CD14-positive monocyte (primary cell): ENCODE results near the gene FAAP20. TPM values are rescaled to one million over a fixed set of nuclear protein-coding genes. Genes with fewer than 3 reads are reported as not detected.
A peak's percentile ranks its signal among the peaks of the same experiment; 100 is the strongest.
"Not testable (repeated sequence)": the region's sequence is repeated elsewhere in the genome, so short reads cannot be mapped to it uniquely, and the experiment has no call there.

ENCODE experiments used
- DNase-seq, 3 donors: peaks; one replicate each; pipeline ENCODE4 v3.0.0-alpha.2; 2011 to 2022
- H2AFZ ChIP-seq: 2 replicates; pipeline ENCODE4 v1.6.0; 2012; ENCODE audit warnings: mild to moderate bottlenecking, low read depth, low read length, inconsistent platforms; ENCODE audit not compliant: insufficient read depth, poor library complexity, severe bottlenecking
- H3K27ac ChIP-seq, 2 donors: 1 replicate in 1 of 2; 2 replicates in 1 of 2; pipeline ENCODE4 v1.5.1; 2012 to 2013; ENCODE audit warnings: low read length in 2 of 2, control low read depth in 1 of 2, inconsistent platforms in 1 of 2, low read depth in 1 of 2, mild to moderate bottlenecking in 1 of 2
- H3K27me3 ChIP-seq, 2 donors: one replicate each; pipeline versions ENCODE4 v1.6.0 to v1.6.1; 2011 to 2013; ENCODE audit warnings: low read length in 2 of 2; ENCODE audit not compliant: control insufficient read depth in 2 of 2, insufficient read depth in 2 of 2
- H3K36me3 ChIP-seq, 2 donors: replicated peaks in 1 of 2; 1 replicate in 1 of 2; 2 replicates in 1 of 2; pipeline versions ENCODE4 v1.5.1 to v1.6.1; 2012 to 2013; ENCODE audit warnings: low read length in 2 of 2, control low read depth in 1 of 2, inconsistent platforms in 1 of 2, mild to moderate bottlenecking in 1 of 2; ENCODE audit not compliant: insufficient read depth in 2 of 2, control insufficient read depth in 1 of 2
- H3K4me1 ChIP-seq, 2 donors: 1 replicate in 1 of 2; 2 replicates in 1 of 2; pipeline versions ENCODE4 v1.5.1 to v1.6.1; 2012 to 2013; ENCODE audit warnings: low read length in 2 of 2, control low read depth in 1 of 2, inconsistent platforms in 1 of 2, mild to moderate bottlenecking in 1 of 2, moderate library complexity in 1 of 2; ENCODE audit not compliant: insufficient read depth in 2 of 2, control insufficient read depth in 1 of 2
- H3K4me2 ChIP-seq: replicated peaks from 2 replicates; pipeline ENCODE3; 2012; ENCODE audit warnings: low read length, moderate library complexity, mild to moderate bottlenecking; ENCODE audit not compliant: poor library complexity, severe bottlenecking; ENCODE audit errors: extremely low read depth
- H3K4me3 ChIP-seq, 3 experiments: fragments of 200-600 bp in 1 of 3; sonication (generic) in 1 of 3; replicated peaks in 1 of 3; 1 replicate in 2 of 3; 2 replicates in 1 of 3; pipeline ENCODE4 v1.5.1; 2011 to 2013; ENCODE audit warnings: low read length in 3 of 3, mild to moderate bottlenecking in 3 of 3, control low read depth in 2 of 3, low read depth in 2 of 3, inconsistent platforms in 1 of 3, moderate library complexity in 1 of 3
- H3K79me2 ChIP-seq: 2 replicates; pipeline ENCODE4 v1.6.0; 2012; ENCODE audit warnings: mild to moderate bottlenecking, control low read depth, inconsistent platforms, low read length, moderate library complexity; ENCODE audit not compliant: insufficient read depth
- H3K9ac ChIP-seq: 2 replicates; pipeline ENCODE4 v1.6.0; 2017; ENCODE audit warnings: low read length, mild to moderate bottlenecking; ENCODE audit not compliant: insufficient read depth, poor library complexity, severe bottlenecking
- H3K9me3 ChIP-seq, 2 donors: replicated peaks in 1 of 2; 1 replicate in 1 of 2; 2 replicates in 1 of 2; pipeline versions ENCODE4 v1.5.1 to v1.6.1; 2012 to 2013; ENCODE audit warnings: low read length in 2 of 2, control low read depth in 1 of 2; ENCODE audit not compliant: control insufficient read depth in 1 of 2, insufficient read depth in 1 of 2
- H4K20me1 ChIP-seq: 2 replicates; pipeline ENCODE4 v1.6.0; 2012; ENCODE audit warnings: mild to moderate bottlenecking, low read length, control low read depth, moderate library complexity; ENCODE audit not compliant: insufficient read depth
- H3K27ac Mint-ChIP-seq, 7 donors: one replicate each; pipeline ENCODE4 v1.8.0; 2020; ENCODE audit warnings: mild to moderate bottlenecking in 7 of 7, mixed read lengths in 7 of 7, moderate library complexity in 6 of 7, inconsistent platforms in 2 of 7
- H3K27me3 Mint-ChIP-seq, 3 donors: one replicate each; pipeline ENCODE4 v1.8.0; 2021 to 2022; ENCODE audit warnings: low read depth in 3 of 3, mild to moderate bottlenecking in 3 of 3, mixed read lengths in 3 of 3, moderate library complexity in 3 of 3, inconsistent platforms in 1 of 3
- H3K36me3 Mint-ChIP-seq, 2 donors: one replicate each; pipeline ENCODE4 v1.8.0; 2020; ENCODE audit warnings: mixed read lengths in 2 of 2, inconsistent platforms in 1 of 2, mild to moderate bottlenecking in 1 of 2
- H3K4me1 Mint-ChIP-seq: one replicate; pipeline ENCODE4 v1.8.0; 2020; ENCODE audit warnings: mild to moderate bottlenecking, mixed read lengths
- H3K4me3 Mint-ChIP-seq, 2 donors: one replicate each; pipeline ENCODE4 v1.8.0; 2020; ENCODE audit warnings: mild to moderate bottlenecking in 2 of 2, mixed read lengths in 2 of 2, moderate library complexity in 1 of 2
- H3K9me3 Mint-ChIP-seq, 7 donors: one replicate each; pipeline ENCODE4 v1.8.0; 2020 to 2022; ENCODE audit warnings: mixed read lengths in 7 of 7, mild to moderate bottlenecking in 6 of 7, moderate library complexity in 6 of 7, inconsistent platforms in 2 of 7
- CTCF ChIP-seq: fragments of 200-600 bp; IDR thresholded peaks from one replicate; pipeline ENCODE4 v1.8.0; 2022; ENCODE audit warnings: antibody characterized with exemption, mild to moderate bottlenecking
- WGBS: methylation state at CpG from one replicate; pipeline ENCODE4 v1.1.5; 2013; ENCODE audit warnings: missing lambda C conversion rate; ENCODE audit not compliant: insufficient coverage; 5-methylcytosine and 5-hydroxymethylcytosine counted together
- intact Hi-C, 2 donors: fragments of 100-400 bp; cut with micrococcal nuclease; formaldehyde crosslinking; loops; one replicate each; pipeline versions ENCODE4 v1.15.0 to v1.15.1; 2023
- polyA plus RNA-seq, 3 donors: library from polyadenylated mRNA; depleted of rRNA in 1 of 3; unstranded in 2 of 3; stranded (reverse) in 1 of 3; fragments of 300-500 nt in 2 of 3; fragments of >200 nt in 1 of 3; fragmentation: Illumina TruSeq in 2 of 3; gene quantifications; 1 replicate in 2 of 3; 2 replicates in 1 of 3; pipeline ENCODE4 v1.2.3, GENCODE V29; 2012 to 2021

Gene FAAP20
- polyA plus RNA-seq, 3 donors: 11.8 to 49.3 (median 35.1) TPM

GRCh38 chr1:2150801-2151200 lies 43.8 kb downstream of the FAAP20 start:
- no peak for TF ChIP-seq CTCF
- intact Hi-C loops: no loop called here
- no peak overlapping the region for H2AFZ ChIP-seq
- H3K36me3 ChIP-seq: no peaks in the 10 kb centered on the region
- no peaks in the 10 kb centered on the region for H3K9me3 ChIP-seq
- Mint-ChIP-seq H3K9me3 (peaks cover 0 to 6% (median 0%) of the 10 kb centered on the region in 7 donors), H3K4me1 (peaks cover 5% of the 10 kb centered on the region), H3K4me3 (peak overlapping the region; percentile 58 to 77), H3K36me3 (peaks cover 8 to 12% of the 10 kb centered on the region in 2 donors), H3K27ac (no peak overlapping the region), H3K27me3 (peaks cover 0 to 3% (median 2%) of the 10 kb centered on the region in 3 donors)
- peak; percentile 82 to 86 (median 86) for DNase-seq
- WGBS: 15% methylated on average over 12 of the region's 19 CpGs
- peaks cover 4% of the 10 kb centered on the region for H3K79me2 ChIP-seq
- peaks cover 76 to 83% of the 10 kb centered on the region in 2 donors for H3K4me1 ChIP-seq
- H3K4me3 ChIP-seq: peak overlapping the region in 2 of 3 experiments; percentile 14 to 53
- H3K9ac ChIP-seq: peak overlapping the region; percentile 73
- peak overlapping the region; percentile 99 for H3K27ac ChIP-seq
- H3K4me2 ChIP-seq: peak overlapping the region; percentile 38
- H3K27me3 ChIP-seq: no peaks in the 10 kb centered on the region
- H4K20me1 ChIP-seq: no peaks in the 10 kb centered on the region

GRCh38 chr1:2148691-2149090 lies 45.9 kb downstream of the FAAP20 start:
- H3K4me1 ChIP-seq: peaks cover 92 to 99% of the 10 kb centered on the region in 2 donors
- intact Hi-C loops: no loop called here
- H3K27me3 ChIP-seq: no peaks in the 10 kb centered on the region
- peak overlapping the region; percentile 76 for H3K9ac ChIP-seq
- Mint-ChIP-seq H3K36me3 (peaks cover 3 to 6% of the 10 kb centered on the region in 2 donors), H3K27me3 (peaks cover 0 to 2% (median 0%) of the 10 kb centered on the region in 3 donors), H3K9me3 (peaks cover 0 to 2% (median 0%) of the 10 kb centered on the region in 7 donors), H3K27ac (no peak overlapping the region), H3K4me3 (no peak overlapping the region), H3K4me1 (peaks cover 9% of the 10 kb centered on the region)
- peak overlapping the region; percentile 63 for H3K4me2 ChIP-seq
- peak overlapping the region in 2 of 3 experiments; percentile 21 to 52 for H3K4me3 ChIP-seq
- H4K20me1 ChIP-seq: no peaks in the 10 kb centered on the region
- no peak overlapping the region for H2AFZ ChIP-seq
- TF ChIP-seq CTCF: no peak
- no peaks in the 10 kb centered on the region for H3K36me3 ChIP-seq
- H3K79me2 ChIP-seq: peaks cover 4% of the 10 kb centered on the region
- WGBS: 2% methylated on average over 9 of the region's 14 CpGs
- peak overlapping the region; percentile 99 for H3K27ac ChIP-seq
- no peaks in the 10 kb centered on the region for H3K9me3 ChIP-seq
- DNase-seq: peak; percentile 95

GRCh38 chr1:2147869-2148268 lies 46.7 kb downstream of the FAAP20 start:
- H3K36me3 Mint-ChIP-seq, H3K9me3 ChIP-seq, H3K4me3 Mint-ChIP-seq, H3K9ac ChIP-seq, H2AFZ ChIP-seq, H3K4me2 ChIP-seq, H3K27ac Mint-ChIP-seq, H3K9me3 Mint-ChIP-seq, H3K79me2 ChIP-seq, H3K27me3 Mint-ChIP-seq, H3K36me3 ChIP-seq, DNase-seq, H3K27me3 ChIP-seq, H4K20me1 ChIP-seq, intact Hi-C loops: not testable (repeated sequence)
- Histone ChIP-seq H3K4me1 (peaks cover 92 to 99% of the 10 kb centered on the region in 2 donors), H3K27ac (peak overlapping the region in 1 of 2 donors; percentile 99), H3K4me3 (peak overlapping the region in 1 of 3 experiments; percentile 52)
- H3K4me1 Mint-ChIP-seq: peaks cover 12% of the 10 kb centered on the region
- 100% methylated on average over 2 of the region's 5 CpGs for WGBS
